HepG2 (cell line): ENCODE measurements around the gene CHST13. TPM values are rescaled to one million over a fixed set of nuclear protein-coding genes. Genes with fewer than 3 reads are reported as not detected.

Source experiments
- ATAC-seq: fragments of 200-7000 bp; cut with Tn5 transposase; 3 replicates; pipeline ENCODE4 v1.9.1; 2020; ENCODE audit warnings: mild to moderate bottlenecking, moderate library complexity
- BruUV-seq: library from RNA; stranded (reverse); fragments of 400-500 nt; replicated peaks from 2 replicates; lab custom pipeline; 2021; lab: Mats Ljungman, UMichigan
- CTCF ChIA-PET: fragments of 300-600 bp; formaldehyde crosslinking; extraction: SDS; loops from one replicate; lab custom pipeline; 2021; ENCODE audit warnings: low total read pairs, inconsistent platforms, low intra/inter-chr PET ratio; lab: Yijun Ruan, JAX
- POLR2A ChIA-PET: fragments of 350-600 bp; sonication (Branson Sonifier 250); formaldehyde crosslinking; loops from one replicate; lab custom pipeline; 2020; ENCODE audit warnings: antibody characterized with exemption, inconsistent platforms; lab: Yijun Ruan, JAX
- DNase-seq: peaks from one replicate; pipeline ENCODE4 v3.0.0-alpha.2; 2015; ENCODE audit warnings: low spot score
- FAIRE-seq: peaks from 3 replicates; lab custom pipeline; 2011; peaks lifted over from hg19 to GRCh38; lab: Jason Lieb, UNC
- H2AFZ ChIP-seq: one replicate; pipeline ENCODE4 v1.6.1; 2011; ENCODE audit warnings: low read length, inconsistent platforms
- H3K27ac ChIP-seq: fragments of 300-600 bp; 3 replicates; pipeline ENCODE4 v1.8.0; 2011; ENCODE audit warnings: mixed run types, mild to moderate bottlenecking, mixed read lengths, low read length, inconsistent platforms; ENCODE audit not compliant: insufficient read depth; ENCODE audit errors: extremely low read length
- H3K27me3 ChIP-seq, 2 experiments: fragments of 200-600 bp in 1 of 2; 2 replicates in 1 of 2; 3 replicates in 1 of 2; pipeline versions ENCODE4 v1.6.0 to v1.8.0; 2011; ENCODE audit warnings: low read length in 2 of 2, mild to moderate bottlenecking in 2 of 2, moderate library complexity in 2 of 2, inconsistent platforms in 1 of 2; ENCODE audit not compliant: insufficient read depth in 2 of 2, control insufficient read depth in 1 of 2
- H3K36me3 ChIP-seq, 2 experiments: fragments of 200-600 bp in 1 of 2; replicated peaks in 1 of 2; 2 replicates in 1 of 2; 3 replicates in 1 of 2; pipeline versions ENCODE4 v1.5.1 to v1.8.0; 2011; ENCODE audit warnings: low read length in 2 of 2, inconsistent platforms in 1 of 2; ENCODE audit not compliant: insufficient read depth in 2 of 2, control insufficient read depth in 1 of 2
- H3K4me1 ChIP-seq: 2 replicates; pipeline ENCODE4 v1.5.1; 2012; ENCODE audit warnings: low read length, inconsistent platforms; ENCODE audit not compliant: insufficient read depth
- H3K4me2 ChIP-seq: 2 replicates; pipeline ENCODE4 v1.6.0; 2011; ENCODE audit warnings: low read depth, low read length, inconsistent platforms
- H3K4me3 ChIP-seq, 3 experiments: fragments of 200-600 bp in 1 of 3; sonication (generic), shearing (Covaris generic) in 1 of 3; replicated peaks in 1 of 3; 2 replicates each; pipeline ENCODE4 v1.5.1; 2011 to 2016; ENCODE audit warnings: low read length in 3 of 3, inconsistent platforms in 2 of 3, low read depth in 2 of 3, mild to moderate bottlenecking in 2 of 3, control low read depth in 1 of 3, mixed read lengths in 1 of 3; ENCODE audit not compliant: insufficient read depth in 1 of 3
- H3K79me2 ChIP-seq: one replicate; pipeline ENCODE4 v1.6.1; 2011; ENCODE audit warnings: low read length, inconsistent platforms; ENCODE audit not compliant: insufficient read depth
- H3K9ac ChIP-seq: 2 replicates; pipeline ENCODE4 v1.6.0; 2011; ENCODE audit warnings: mild to moderate bottlenecking, low read depth, low read length, inconsistent platforms; ENCODE audit not compliant: insufficient read depth
- H3K9me3 ChIP-seq: 2 replicates; pipeline ENCODE4 v1.5.1; 2012; ENCODE audit warnings: mild to moderate bottlenecking, low read length
- H4K20me1 ChIP-seq: 2 replicates; pipeline ENCODE4 v1.6.0; 2011; ENCODE audit warnings: inconsistent platforms, mild to moderate bottlenecking, low read length, moderate library complexity; ENCODE audit not compliant: insufficient read depth
- CSRNP2 ChIP-seq: sonication (generic); formaldehyde crosslinking; conservative IDR thresholded peaks from 2 replicates; pipeline ENCODE4 v1.8.0; 2022; ENCODE audit warnings: low read depth, missing genetic modification reagents
- KMT2A ChIP-seq: sonication (generic); formaldehyde crosslinking; IDR thresholded peaks from 2 replicates; pipeline ENCODE4 v1.4.0; 2020; ENCODE audit warnings: missing genetic modification reagents
- MIER2 ChIP-seq: IDR thresholded peaks from 2 replicates; pipeline ENCODE4 v1.6.1; 2016; ENCODE audit warnings: missing biosample characterization, missing genetic modification reagents
- RAD51 ChIP-seq: fragments of 450-650 bp; IDR thresholded peaks from 2 replicates; pipeline ENCODE4 v1.6.1; 2016; ENCODE audit warnings: borderline replicate concordance
- TRIM22 ChIP-seq: fragments of 450-650 bp; IDR thresholded peaks from 2 replicates; pipeline ENCODE4 v1.6.1; 2017
- YY1 ChIP-seq: IDR thresholded peaks from 2 replicates; pipeline ENCODE4 v1.6.1; 2011; ENCODE audit warnings: low read length, low read depth, moderate library complexity, mild to moderate bottlenecking; ENCODE audit not compliant: insufficient read depth, insufficient replicate concordance
- ZNF234 ChIP-seq: sonication (generic); formaldehyde crosslinking; conservative IDR thresholded peaks from 2 replicates; pipeline ENCODE4 v1.5.1; 2020; ENCODE audit warnings: mild to moderate bottlenecking, missing genetic modification reagents
- ZNF460 ChIP-seq: sonication (generic); formaldehyde crosslinking; IDR thresholded peaks from 2 replicates; pipeline ENCODE4 v1.5.1; 2020; ENCODE audit warnings: missing genetic modification reagents, mild to moderate bottlenecking, borderline replicate concordance
- ZNF703 ChIP-seq: sonication (generic); formaldehyde crosslinking; IDR thresholded peaks from 2 replicates; pipeline ENCODE4 v1.5.1; 2020; ENCODE audit warnings: missing genetic modification reagents, mild to moderate bottlenecking, moderate library complexity, borderline replicate concordance
- WGBS: methylation state at CpG from one replicate; pipeline ENCODE4 v1.1.6; 2017; ENCODE audit warnings: low lambda C conversion rate; 5-methylcytosine and 5-hydroxymethylcytosine counted together
- in situ Hi-C: cut with HindIII; loops from 2 replicates; pipeline ENCODE4 v1.10.0; 2017; ENCODE audit warnings: low pct_unique_long_range_greater_than_20kb; ENCODE audit not compliant: extremely low pct_ligation_motif_present
- intact Hi-C: fragments of 100-400 bp; cut with micrococcal nuclease; formaldehyde crosslinking; loops from one replicate; pipeline ENCODE4 v1.10.0; 2022; ENCODE audit not compliant: unreplicated experiment
- polyA plus RNA-seq, 8 experiments: library from polyadenylated mRNA; depleted of rRNA in 3 of 8; stranded (reverse) in 7 of 8; unstranded in 1 of 8; fragments of >200 nt; fragmentation: Illumina TruSeq in 4 of 8; extraction: Trizol in 4 of 8; gene quantifications; 2 replicates each; pipeline versions ENCODE4 v1.2.1 to v1.2.3, GENCODE V29; 2011 to 2016; ENCODE audit warnings: low read depth in 4 of 8, missing spikeins in 1 of 8, mixed read lengths in 1 of 8; ENCODE audit not compliant: insufficient read depth in 1 of 8
- total RNA-seq, 5 experiments: library from RNA; depleted of rRNA; stranded (reverse); fragments of >200 nt; fragmentation: Illumina TruSeq; extraction: Trizol; gene quantifications; 2 replicates each; pipeline ENCODE4 v1.2.3, GENCODE V29; 2016; ENCODE audit warnings: low read depth in 1 of 5
- TF ChIP-seq, protein P1 (sequence below): sonication (generic); formaldehyde crosslinking; conservative IDR thresholded peaks from 2 replicates; pipeline ENCODE4 v1.4.0; 2020; ENCODE audit warnings: missing genetic modification reagents

Gene CHST13
- total and polyA plus RNA-seq, 2 of the 13 experiments (the other 11 are each of a cell fraction or from before 2014, with no cell fraction given): 32.0 to 43.1 TPM

GRCh38 chr3:126516152-126516935 lies 7.6 kb upstream of the CHST13 start:
- DNase-seq: no peak
- in situ Hi-C loops (no loop called here), intact Hi-C loops (loop anchor here (5.0 kb wide), 1 partner anchor 34 kb away; no protein-coding TSS in a partner anchor)
- WGBS: 61% methylated on average over 6 of the region's 6 CpGs
- no peaks in the 10 kb centered on the region for H3K36me3 ChIP-seq
- no peak for FAIRE-seq
- no peaks in the 10 kb centered on the region for H3K27me3 ChIP-seq
- H4K20me1 ChIP-seq: no peaks in the 10 kb centered on the region
- no peak overlapping the region for H2AFZ ChIP-seq
- no peak for ATAC-seq
- no peaks in the 10 kb centered on the region for H3K9me3 ChIP-seq
- TF ChIP-seq MIER2 (no peak), YY1 (peak; percentile 19), ZNF234 (CRISPR knock-in tag) (0 out of 2 replicates have a peak, but pooled peaks have one; percentile 18), ZNF460 (CRISPR knock-in tag) (no peak)
- TF ChIP-seq, all 625 proteins: peak for 2
- POLR2A ChIA-PET: interaction anchor here (3.5 kb wide), 1 partner anchor 12 kb away, joined by 53 read pairs; no protein-coding TSS in a partner anchor
- peak overlapping the region; percentile 54 to 73 (median 61); a peak in 3 of 6 replicates for H3K4me3 ChIP-seq
- BruUV-seq: no TSS peak
- peak overlapping the region; percentile 94 for H3K4me2 ChIP-seq
- no peaks in the 10 kb centered on the region for H3K79me2 ChIP-seq
- 0 out of 2 replicates have a peak overlapping the region, but pooled peaks have one; percentile 52 for H3K9ac ChIP-seq
- CTCF ChIA-PET: no interaction called here
- H3K27ac ChIP-seq: peak overlapping the region; percentile 76
- H3K4me1 ChIP-seq: peaks cover 50% of the 10 kb centered on the region

DNA sequence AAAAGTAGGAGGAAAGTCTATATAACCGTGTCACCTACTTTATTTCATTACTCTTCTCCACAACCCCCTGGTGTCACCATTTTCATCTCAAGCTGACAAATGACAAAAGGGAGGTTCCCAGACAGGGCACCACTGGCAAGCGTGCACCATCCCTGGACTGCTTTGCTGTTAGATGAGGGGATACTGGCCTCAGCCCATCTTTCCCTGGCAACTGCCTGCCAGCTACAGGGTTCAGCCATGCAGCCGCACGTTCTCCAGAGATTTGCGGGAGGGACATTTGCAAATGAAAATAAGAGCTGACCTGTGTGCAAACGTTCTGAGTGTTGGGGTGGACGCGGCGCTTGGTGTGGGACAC lies 7.0 kb upstream of the CHST13 start:
- Histone ChIP-seq H3K4me2 (peak overlapping the region; percentile 94), H3K27me3 (no peaks in the 10 kb centered on the region), H3K4me3 (peak overlapping the region; percentile 54 to 73 (median 61)), H3K79me2 (no peaks in the 10 kb centered on the region), H3K9ac (peak overlapping the region; percentile 52), H3K4me1 (peaks cover 55% of the 10 kb centered on the region), H4K20me1 (no peaks in the 10 kb centered on the region), H3K27ac (peak overlapping the region; percentile 76), H3K36me3 (no peaks in the 10 kb centered on the region), H2AFZ (no peak overlapping the region), H3K9me3 (no peaks in the 10 kb centered on the region)
- intact Hi-C loops (loop anchor here (5.0 kb wide), 1 partner anchor 35 kb away; no protein-coding TSS in a partner anchor), in situ Hi-C loops (no loop called here)
- ChIA-PET CTCF (no interaction called here), POLR2A (interaction anchor here (3.5 kb wide), 1 partner anchor 12 kb away, joined by 53 read pairs; no protein-coding TSS in a partner anchor)
- FAIRE-seq (no peak), ATAC-seq (peak; percentile 12), DNase-seq (no peak)
- WGBS: 4% methylated on average over 2 of the region's 9 CpGs
- no TSS peak for BruUV-seq
- TF ChIP-seq, protein P1, sequence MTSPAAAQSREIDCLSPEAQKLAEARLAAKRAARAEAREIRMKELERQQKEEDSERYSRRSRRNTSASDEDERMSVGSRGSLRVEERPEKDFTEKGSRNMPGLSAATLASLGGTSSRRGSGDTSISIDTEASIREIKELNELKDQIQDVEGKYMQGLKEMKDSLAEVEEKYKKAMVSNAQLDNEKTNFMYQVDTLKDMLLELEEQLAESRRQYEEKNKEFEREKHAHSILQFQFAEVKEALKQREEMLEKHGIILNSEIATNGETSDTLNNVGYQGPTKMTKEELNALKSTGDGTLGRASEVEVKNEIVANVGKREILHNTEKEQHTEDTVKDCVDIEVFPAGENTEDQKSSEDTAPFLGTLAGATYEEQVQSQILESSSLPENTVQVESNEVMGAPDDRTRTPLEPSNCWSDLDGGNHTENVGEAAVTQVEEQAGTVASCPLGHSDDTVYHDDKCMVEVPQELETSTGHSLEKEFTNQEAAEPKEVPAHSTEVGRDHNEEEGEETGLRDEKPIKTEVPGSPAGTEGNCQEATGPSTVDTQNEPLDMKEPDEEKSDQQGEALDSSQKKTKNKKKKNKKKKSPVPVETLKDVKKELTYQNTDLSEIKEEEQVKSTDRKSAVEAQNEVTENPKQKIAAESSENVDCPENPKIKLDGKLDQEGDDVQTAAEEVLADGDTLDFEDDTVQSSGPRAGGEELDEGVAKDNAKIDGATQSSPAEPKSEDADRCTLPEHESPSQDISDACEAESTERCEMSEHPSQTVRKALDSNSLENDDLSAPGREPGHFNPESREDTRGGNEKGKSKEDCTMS: no peak
- TF ChIP-seq CSRNP2 (CRISPR knock-in tag) (no peak), YY1 (peak; percentile 1), KMT2A (CRISPR knock-in tag) (peak; percentile 36; the same call in 1 of the 2 replicates), ZNF703 (0 out of 2 replicates have a peak, but pooled peaks have one; percentile 42), TRIM22 (no peak), RAD51 (no peak)
